ENCODE measurements around the gene ESPNL. TPM values are rescaled to one million over a fixed set of nuclear protein-coding genes. Genes with fewer than 3 reads are reported as not detected.

Gene ESPNL
- total and polyA plus RNA-seq, 7 donors = 0.04 to 0.32 (median 0.16) TPM; not detected in 1

GRCh38 chr2:238067939-238068338 is 32.2 kb upstream of the ESPNL start:
- no peak for ATAC-seq
- no peak for TF ChIP-seq CTCF (IDR thresholded peaks at IDR 0.05)
- peaks cover 3 to 62% of the 10 kb centered on the region in 2 donors for H3K36me3 ChIP-seq (ENCODE audit: insufficient read depth in 1 of 2, low read depth in 1 of 2)
- no peak for DNase-seq
- H3K4me1 ChIP-seq = no peaks in the 10 kb centered on the region
- no peaks in the 10 kb centered on the region for H3K27me3 ChIP-seq (ENCODE audit: insufficient read depth in 3 of 3, low read length in 2 of 3)
- intact Hi-C loops (cut with DNase I) = no loop called here
- H3K27ac ChIP-seq = no peak overlapping the region
- 92 to 95% (median 95%) methylated on average over 7 of the region's 7 CpGs for WGBS, 3 donors
- no peaks in the 10 kb centered on the region for H3K9me3 ChIP-seq
- no peak overlapping the region for H3K4me3 ChIP-seq

- DNase-seq = no peak
- no peak for TF ChIP-seq CTCF (IDR thresholded peaks at IDR 0.05)
- 91 to 94% (median 93%) methylated on average over 10 of the region's 10 CpGs for WGBS, 3 donors
- Histone ChIP-seq H3K27ac (no peak overlapping the region), H3K36me3 (ENCODE audit: insufficient read depth in 1 of 2, low read depth in 1 of 2) (peaks cover 3 to 62% of the 10 kb centered on the region in 2 donors), H3K4me3 (no peak overlapping the region), H3K27me3 (ENCODE audit: insufficient read depth in 3 of 3, low read length in 2 of 3) (no peaks in the 10 kb centered on the region), H3K9me3 (no peaks in the 10 kb centered on the region), H3K4me1 (no peaks in the 10 kb centered on the region)
- intact Hi-C loops (cut with DNase I) = no loop called here
- ATAC-seq = no peak
Observed at GRCh38 chr2:238069021-238069709, 31.0 kb upstream of the ESPNL start.

- intact Hi-C loops (cut with DNase I) = no loop called here
- peaks cover 3 to 55% of the 10 kb centered on the region in 2 donors for H3K36me3 ChIP-seq (ENCODE audit: insufficient read depth in 1 of 2, low read depth in 1 of 2)
- H3K9me3 ChIP-seq = no peaks in the 10 kb centered on the region
- DNase-seq (no peak), ATAC-seq (no peak)
- no peak overlapping the region for H3K4me3 ChIP-seq
- no peaks in the 10 kb centered on the region for H3K27me3 ChIP-seq (ENCODE audit: insufficient read depth in 3 of 3, low read length in 2 of 3)
- WGBS, 3 donors = 91 to 95% (median 93%) methylated on average over 9 of the region's 9 CpGs
- no peak for TF ChIP-seq CTCF (IDR thresholded peaks at IDR 0.05)
- H3K4me1 ChIP-seq = no peaks in the 10 kb centered on the region
- no peak overlapping the region for H3K27ac ChIP-seq
Observed at GRCh38 chr2:238069877-238070276, 30.3 kb upstream of the ESPNL start.

- intact Hi-C loops (cut with DNase I) = no loop called here
- DNase-seq (no peak), ATAC-seq (no peak)
- TF ChIP-seq CTCF (IDR thresholded peaks at IDR 0.05) = no peak
- no peaks in the 10 kb centered on the region for H3K27me3 ChIP-seq (ENCODE audit: insufficient read depth in 3 of 3, low read length in 2 of 3)
- H3K4me3 ChIP-seq = no peak overlapping the region
- no peak overlapping the region for H3K27ac ChIP-seq
- H3K36me3 ChIP-seq (ENCODE audit: insufficient read depth in 1 of 2, low read depth in 1 of 2) = peaks cover 0 to 7% of the 10 kb centered on the region in 2 donors
- no peaks in the 10 kb centered on the region for H3K4me1 ChIP-seq
- no peaks in the 10 kb centered on the region for H3K9me3 ChIP-seq
Observed at GRCh38 chr2:238075397-238075796, 24.7 kb upstream of the ESPNL start.

GRCh38 chr2:238077292-238077691 is 22.8 kb upstream of the ESPNL start:
- intact Hi-C loops (cut with DNase I) = no loop called here
- ATAC-seq (no peak), DNase-seq (no peak)
- WGBS, 3 donors = 95 to 100% (median 100%) methylated on average over 1 of the region's 1 CpG
- Histone ChIP-seq H3K4me1 (no peaks in the 10 kb centered on the region), H3K9me3 (no peaks in the 10 kb centered on the region), H3K27ac (no peak overlapping the region), H3K36me3 (ENCODE audit: insufficient read depth in 1 of 2, low read depth in 1 of 2) (peaks cover 0 to 12% of the 10 kb centered on the region in 2 donors), H3K27me3 (ENCODE audit: insufficient read depth in 3 of 3, low read length in 2 of 3) (no peaks in the 10 kb centered on the region), H3K4me3 (no peak overlapping the region)
- no peak for TF ChIP-seq CTCF (IDR thresholded peaks at IDR 0.05)

All from psoas muscle (tissue), 8 donors.